ENCODE measurements around the gene SMIM44.
"Not testable (repeated sequence)": the region's sequence is repeated elsewhere in the genome, so short reads cannot be mapped to it uniquely, and the experiment has no call there.

Gene SMIM44

DNA sequence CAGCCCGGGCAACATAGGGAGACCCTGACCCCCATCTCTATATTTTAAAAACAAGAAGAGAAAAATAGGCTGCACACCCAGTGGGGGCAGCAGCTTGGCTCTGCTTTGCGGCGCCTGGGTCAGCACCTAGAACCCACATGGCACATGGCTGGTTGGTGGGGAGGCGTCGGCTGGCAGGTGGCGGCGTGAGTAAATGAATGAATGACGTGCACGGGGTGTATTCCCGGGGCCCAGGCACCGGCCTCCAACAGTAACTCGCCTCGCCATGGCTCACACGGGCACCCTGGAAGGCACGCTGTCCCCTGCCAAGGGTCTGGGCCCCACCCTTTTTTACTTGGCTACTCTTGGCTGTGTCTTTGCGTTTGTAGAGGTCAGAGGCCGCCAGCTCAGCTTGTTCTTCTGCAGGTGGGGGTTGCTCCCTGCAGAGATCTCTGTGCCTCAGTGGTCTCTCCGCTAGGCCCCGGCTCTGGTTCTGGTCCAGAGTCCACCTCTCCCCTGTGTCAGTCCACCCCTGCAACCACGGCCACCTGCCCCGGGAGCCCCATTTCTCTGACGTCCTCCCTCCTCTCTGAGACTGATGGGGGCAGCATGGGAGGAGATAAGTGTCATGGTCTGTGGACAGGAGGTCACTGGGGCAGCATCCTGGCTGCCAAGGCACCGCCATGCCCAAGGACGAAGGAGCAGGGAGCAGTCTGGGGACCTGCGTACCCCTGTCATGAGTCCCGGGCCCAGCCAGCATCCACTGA, 28.4 kb upstream of the SMIM44 start:
- in situ Hi-C loops (cut with MboI; ENCODE audit: low sequenced_read_pairs, unreplicated experiment): no loop called here
- TF ChIP-seq, protein P1, sequence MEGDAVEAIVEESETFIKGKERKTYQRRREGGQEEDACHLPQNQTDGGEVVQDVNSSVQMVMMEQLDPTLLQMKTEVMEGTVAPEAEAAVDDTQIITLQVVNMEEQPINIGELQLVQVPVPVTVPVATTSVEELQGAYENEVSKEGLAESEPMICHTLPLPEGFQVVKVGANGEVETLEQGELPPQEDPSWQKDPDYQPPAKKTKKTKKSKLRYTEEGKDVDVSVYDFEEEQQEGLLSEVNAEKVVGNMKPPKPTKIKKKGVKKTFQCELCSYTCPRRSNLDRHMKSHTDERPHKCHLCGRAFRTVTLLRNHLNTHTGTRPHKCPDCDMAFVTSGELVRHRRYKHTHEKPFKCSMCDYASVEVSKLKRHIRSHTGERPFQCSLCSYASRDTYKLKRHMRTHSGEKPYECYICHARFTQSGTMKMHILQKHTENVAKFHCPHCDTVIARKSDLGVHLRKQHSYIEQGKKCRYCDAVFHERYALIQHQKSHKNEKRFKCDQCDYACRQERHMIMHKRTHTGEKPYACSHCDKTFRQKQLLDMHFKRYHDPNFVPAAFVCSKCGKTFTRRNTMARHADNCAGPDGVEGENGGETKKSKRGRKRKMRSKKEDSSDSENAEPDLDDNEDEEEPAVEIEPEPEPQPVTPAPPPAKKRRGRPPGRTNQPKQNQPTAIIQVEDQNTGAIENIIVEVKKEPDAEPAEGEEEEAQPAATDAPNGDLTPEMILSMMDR (IDR thresholded peaks at IDR 0.05; ENCODE audit: borderline replicate concordance, control extremely low read depth, extremely low read depth, insufficient read depth, missing control alignments): no peak
- DNase-seq (ENCODE audit: low spot score): no peak

DNA sequence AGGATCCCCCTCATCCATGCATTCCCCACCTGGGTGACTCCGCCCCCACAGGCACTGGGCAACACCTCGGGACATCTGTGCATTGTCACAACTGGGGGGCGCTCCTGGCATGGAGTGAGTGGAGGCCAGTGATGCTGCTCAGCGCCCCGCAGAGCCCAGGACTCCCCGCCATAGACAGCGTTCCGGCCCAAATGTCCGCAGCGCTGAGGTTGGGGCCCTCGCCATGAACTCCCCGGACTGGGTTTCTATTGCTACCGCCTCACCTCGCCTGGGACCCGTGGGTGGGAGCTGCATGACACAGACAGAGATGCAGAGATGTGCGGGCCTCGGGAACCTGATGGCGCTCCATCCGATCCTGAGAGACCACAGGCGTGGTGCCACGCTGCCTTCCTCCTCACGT, 27.5 kb upstream of the SMIM44 start:
- TF ChIP-seq, protein P1 (IDR thresholded peaks at IDR 0.05; ENCODE audit: borderline replicate concordance, control extremely low read depth, extremely low read depth, insufficient read depth, missing control alignments): no peak
- no peak for DNase-seq (ENCODE audit: low spot score)
- in situ Hi-C loops (cut with MboI; ENCODE audit: low sequenced_read_pairs, unreplicated experiment): no loop called here

DNA sequence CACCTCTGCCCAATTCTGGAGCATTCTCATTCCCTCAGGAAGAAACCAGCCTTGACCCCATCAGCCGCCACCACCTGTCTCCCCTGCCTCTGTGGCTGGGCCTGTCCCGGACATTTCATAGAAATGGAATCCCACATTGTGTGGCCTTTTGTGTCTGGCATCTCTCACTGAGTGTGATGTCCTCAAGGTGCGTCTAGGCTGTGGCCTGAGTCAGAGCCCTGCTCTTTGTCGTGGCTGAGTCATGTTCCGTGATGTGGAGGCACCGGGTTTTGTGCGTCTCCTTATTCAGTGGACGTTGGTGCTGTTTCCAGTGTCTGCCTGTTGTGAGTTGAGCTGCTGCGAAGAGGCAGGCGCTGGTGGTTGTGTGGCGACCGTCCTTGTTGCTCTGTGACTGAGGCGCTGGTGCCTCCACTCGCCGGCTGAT, 26.3 kb upstream of the SMIM44 start:
- in situ Hi-C loops (cut with MboI; ENCODE audit: low sequenced_read_pairs, unreplicated experiment): no loop called here
- TF ChIP-seq, protein P1 (IDR thresholded peaks at IDR 0.05; ENCODE audit: borderline replicate concordance, control extremely low read depth, extremely low read depth, insufficient read depth, missing control alignments): no peak
- no peak for DNase-seq (ENCODE audit: low spot score)

DNA sequence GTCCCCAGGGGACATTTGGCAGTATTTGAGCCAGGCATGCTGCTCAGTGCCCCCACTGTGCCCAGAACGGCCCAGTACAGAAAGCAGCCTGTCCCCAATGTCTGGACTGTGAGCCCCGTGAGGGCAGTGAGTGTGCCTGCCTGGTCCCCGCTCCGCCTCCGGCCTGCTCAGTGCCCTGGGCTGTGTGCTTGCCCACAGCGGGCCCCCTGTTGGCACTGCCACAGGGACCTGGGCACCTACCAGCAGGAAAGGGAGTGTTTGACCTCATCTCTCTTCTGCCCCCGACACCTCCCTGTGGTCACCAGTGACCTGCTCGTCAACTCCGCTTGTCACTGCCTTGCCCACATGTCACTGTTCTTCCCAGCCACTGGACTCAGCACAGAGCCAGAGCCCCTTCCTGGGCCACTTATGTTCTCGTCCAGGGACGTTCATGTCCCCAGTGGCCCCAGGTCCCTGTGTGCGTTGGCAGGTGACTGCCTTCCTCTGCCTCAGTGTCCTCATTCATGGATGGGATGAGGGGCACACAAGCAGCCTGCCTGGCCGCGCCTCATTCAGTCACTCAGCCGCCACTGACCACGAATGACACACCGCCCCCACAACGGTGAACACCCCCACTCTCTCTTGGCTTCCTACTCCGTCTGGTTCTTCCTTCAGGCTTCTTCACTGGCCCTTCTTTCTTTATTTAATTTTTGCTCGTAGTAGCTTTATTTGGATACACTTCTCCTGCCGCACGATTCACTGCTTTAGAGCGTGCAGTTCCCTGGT, 25.7 kb upstream of the SMIM44 start:
- TF ChIP-seq, protein P1 (IDR thresholded peaks at IDR 0.05; ENCODE audit: borderline replicate concordance, control extremely low read depth, extremely low read depth, insufficient read depth, missing control alignments): no peak
- in situ Hi-C loops (cut with MboI; ENCODE audit: low sequenced_read_pairs, unreplicated experiment): no loop called here

DNA sequence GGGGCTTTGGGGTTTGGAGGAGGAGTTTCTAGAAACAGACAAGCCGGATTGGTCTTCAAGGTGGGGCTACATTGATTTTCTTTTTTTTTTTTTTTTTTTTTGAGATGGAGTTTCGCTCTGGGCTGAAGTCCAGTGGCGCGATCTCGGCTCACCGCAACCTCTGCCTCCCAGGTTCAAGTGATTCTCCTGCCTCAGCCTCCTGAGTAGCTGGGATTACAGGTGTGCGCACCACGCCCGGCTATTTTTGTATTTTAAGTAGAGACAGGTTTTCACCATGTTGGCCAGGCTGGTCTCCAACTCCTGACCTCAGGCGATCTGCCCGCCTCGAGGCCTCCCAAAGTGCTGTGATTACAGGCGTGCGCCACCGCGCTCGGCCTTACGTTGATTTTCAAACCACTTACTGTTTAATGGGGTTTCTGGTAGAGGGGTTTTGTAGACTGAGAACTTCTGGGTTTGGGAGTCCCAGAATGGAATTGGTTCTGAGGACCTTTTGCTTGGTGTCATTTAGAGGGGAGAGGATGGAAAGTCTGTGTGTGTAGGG, 24.9 kb upstream of the SMIM44 start:
- in situ Hi-C loops (cut with MboI; ENCODE audit: low sequenced_read_pairs, unreplicated experiment); DNase-seq (ENCODE audit: low spot score): not testable (repeated sequence)

More for the DNA sequence above, 25.7 kb upstream of the SMIM44 start:
- DNase-seq (ENCODE audit: low spot score): no peak

DNA sequence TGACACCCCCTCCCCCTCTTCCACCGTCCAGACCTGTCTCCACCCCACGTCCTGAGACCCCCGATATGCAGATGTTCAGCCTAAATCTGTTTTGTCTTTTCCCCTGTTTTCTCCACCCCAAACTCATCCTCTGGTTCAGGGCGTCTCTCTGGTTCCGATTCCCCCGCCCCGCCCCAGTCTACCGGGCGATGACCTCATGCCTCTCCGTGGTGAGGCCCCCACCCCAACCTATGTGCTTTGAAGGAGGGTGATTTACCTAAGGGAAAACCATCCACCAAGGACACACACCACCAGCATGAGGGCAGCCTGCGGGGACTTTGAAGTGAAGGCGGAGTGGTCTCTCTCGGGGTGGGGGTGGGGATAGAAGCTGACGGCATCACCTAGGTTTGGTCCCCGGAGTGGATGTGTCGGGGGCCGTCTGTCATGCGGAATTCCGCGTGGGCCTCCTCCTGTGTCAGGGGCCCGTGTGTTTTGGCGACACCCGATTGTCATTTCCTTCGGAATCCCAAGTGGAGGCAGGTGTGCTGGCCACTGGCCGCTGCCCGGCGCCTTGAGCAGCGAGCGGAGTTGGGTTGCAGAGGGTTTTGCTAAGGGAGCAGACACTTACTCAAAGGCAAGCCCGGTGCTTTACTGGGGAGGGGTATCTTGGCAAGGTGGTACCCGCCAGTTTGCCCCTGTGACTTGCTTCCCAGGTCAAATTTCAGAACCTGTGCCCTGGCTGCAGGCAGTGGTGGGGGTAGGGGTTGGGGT, 24.3 kb upstream of the SMIM44 start:
- DNase-seq (ENCODE audit: low spot score): no peak
- in situ Hi-C loops (cut with MboI; ENCODE audit: low sequenced_read_pairs, unreplicated experiment): no loop called here
- TF ChIP-seq, protein P1 (IDR thresholded peaks at IDR 0.05; ENCODE audit: borderline replicate concordance, control extremely low read depth, extremely low read depth, insufficient read depth, missing control alignments): no peak

Measured in GM13976 (cell line).